K562 (cell line): ENCODE measurements around the gene IL6R. TPM values are rescaled to one million over a fixed set of nuclear protein-coding genes. Genes with fewer than 3 reads are reported as not detected.

Experiments
- ATAC-seq: fragments of 200-7000 bp; cut with Tn5 transposase; 3 replicates; pipeline ENCODE4 v1.9.1; 2020; ENCODE audit warnings: moderate library complexity
- BruUV-seq: library from RNA; stranded (reverse); fragments of 400-500 nt; replicated peaks from 2 replicates; lab custom pipeline; 2021; lab: Mats Ljungman, UMichigan
- CTCF ChIA-PET: fragments of 300-600 bp; formaldehyde crosslinking; extraction: SDS; loops from one replicate; lab custom pipeline; 2021; ENCODE audit warnings: low intra/inter-chr PET ratio; lab: Yijun Ruan, JAX
- POLR2A ChIA-PET: fragments of 300-600, 350-650 bp; sonication (Branson Sonifier 250); formaldehyde crosslinking; extraction: SDS; loops from one replicate; lab custom pipeline; 2021; ENCODE audit warnings: antibody characterized with exemption, inconsistent platforms; lab: Yijun Ruan, JAX
- DNase-seq, 4 experiments: peaks; one replicate each; pipeline versions ENCODE4 v3.0.0 to v3.0.0-alpha.2; 2011 to 2018; ENCODE audit warnings: low spot score in 3 of 4, mixed read lengths in 3 of 4; ENCODE audit errors: extremely low read depth in 1 of 4
- FAIRE-seq: peaks from 2 replicates; lab custom pipeline; 2011; peaks lifted over from hg19 to GRCh38; lab: Jason Lieb, UNC
- H2AFZ ChIP-seq: 2 replicates; pipeline ENCODE4 v1.6.0; 2011; ENCODE audit warnings: low read depth, low read length, control low read depth, inconsistent platforms
- H3K27ac ChIP-seq: fragments of 200-600 bp; 3 replicates; pipeline ENCODE4 v1.8.0; 2011; ENCODE audit warnings: low read depth, mild to moderate bottlenecking, control low read depth, inconsistent platforms, low read length, moderate library complexity, mixed read lengths; ENCODE audit errors: extremely low read depth
- H3K27me3 ChIP-seq, 2 experiments: fragments of 300-600 bp in 1 of 2; 2 replicates in 1 of 2; 3 replicates in 1 of 2; pipeline versions ENCODE4 v1.6.0 to v1.8.0; 2011; ENCODE audit warnings: inconsistent platforms in 2 of 2, low read length in 2 of 2, mild to moderate bottlenecking in 1 of 2, mixed read lengths in 1 of 2, moderate library complexity in 1 of 2; ENCODE audit not compliant: control insufficient read depth in 2 of 2, insufficient read depth in 2 of 2
- H3K36me3 ChIP-seq: fragments of 300-600 bp; 3 replicates; pipeline ENCODE4 v1.8.0; 2011; ENCODE audit warnings: mild to moderate bottlenecking, low read length, inconsistent platforms; ENCODE audit not compliant: control insufficient read depth, insufficient read depth
- H3K4me1 ChIP-seq, 2 experiments: fragments of 200-600 bp in 1 of 2; replicated peaks in 1 of 2; 2 replicates in 1 of 2; 3 replicates in 1 of 2; pipeline versions ENCODE4 v1.5.1 to v1.8.0; 2011; ENCODE audit warnings: inconsistent platforms in 2 of 2, low read length in 2 of 2, mild to moderate bottlenecking in 1 of 2, mixed read lengths in 1 of 2, moderate library complexity in 1 of 2; ENCODE audit not compliant: control insufficient read depth in 2 of 2, insufficient read depth in 2 of 2
- H3K4me2 ChIP-seq: 2 replicates; pipeline ENCODE4 v1.6.1; 2011; ENCODE audit warnings: low read length, control low read depth, inconsistent platforms, mixed read lengths; ENCODE audit not compliant: insufficient read depth
- H3K4me3 ChIP-seq: fragments of 200-600 bp; sonication (generic), shearing (Covaris generic); 2 replicates; pipeline ENCODE4 v1.5.1; 2016; ENCODE audit warnings: control low read depth, inconsistent platforms
- H3K79me2 ChIP-seq: fragments of 200-600 bp; 3 replicates; pipeline ENCODE4 v1.8.0; 2011; ENCODE audit warnings: low read length, inconsistent platforms; ENCODE audit not compliant: control insufficient read depth, insufficient read depth
- H3K9ac ChIP-seq, 2 experiments: 2 replicates each; pipeline versions ENCODE4 v1.6.0 to v1.6.1; 2011; ENCODE audit warnings: low read depth in 2 of 2, low read length in 2 of 2, control low read depth in 1 of 2, inconsistent platforms in 1 of 2, mild to moderate bottlenecking in 1 of 2, mixed read lengths in 1 of 2; ENCODE audit not compliant: insufficient read depth in 1 of 2
- H3K9me1 ChIP-seq: one replicate; pipeline ENCODE4 v1.6.0; 2011; ENCODE audit warnings: inconsistent platforms, mild to moderate bottlenecking, low read length, moderate library complexity; ENCODE audit not compliant: control insufficient read depth, insufficient read depth
- H3K9me3 ChIP-seq: replicated peaks from 2 replicates; pipeline ENCODE4 v1.5.1; 2011; ENCODE audit warnings: low read depth, low read length, inconsistent platforms; ENCODE audit not compliant: control insufficient read depth, insufficient read depth
- H4K20me1 ChIP-seq: replicated peaks from 2 replicates; pipeline ENCODE4 v1.6.1; 2011; ENCODE audit warnings: low read length, inconsistent platforms, mixed read lengths; ENCODE audit not compliant: control insufficient read depth, insufficient read depth
- CAMTA2 ChIP-seq: fragments of 250-450 bp; sonication (Bioruptor Pico); conservative IDR thresholded peaks from 2 replicates; pipeline ENCODE4 v1.5.1; 2022
- DDX20 ChIP-seq: fragments of 450-650 bp; IDR thresholded peaks from 2 replicates; pipeline ENCODE4 v1.6.1; 2016; ENCODE audit warnings: missing genetic modification characterization, low read depth, mild to moderate bottlenecking, missing compliant biosample characterization, moderate library complexity
- HNRNPLL ChIP-seq: fragments of 200-400 bp; formaldehyde crosslinking; IDR thresholded peaks from 2 replicates; pipeline ENCODE4 v1.6.1; 2017; ENCODE audit warnings: low read length, low read depth, mild to moderate bottlenecking; ENCODE audit not compliant: poor library complexity, severe bottlenecking
- MAFK ChIP-seq: IDR thresholded peaks from 2 replicates; pipeline ENCODE4 v1.6.1; 2011; ENCODE audit warnings: low read length, improper control_type of control experiment
- MEF2D ChIP-seq: conservative IDR thresholded peaks from 2 replicates; pipeline ENCODE4 v1.6.1; 2016; ENCODE audit warnings: low read depth, missing genetic modification characterization, missing compliant biosample characterization
- SNRNP70 ChIP-seq: fragments of 200-400 bp; formaldehyde crosslinking; optimal IDR thresholded peaks from 2 replicates; pipeline ENCODE3; 2017; ENCODE audit warnings: low read depth, low read length
- ZNF347 ChIP-seq: fragments of 450-650 bp; formaldehyde crosslinking; IDR thresholded peaks from 2 replicates; pipeline ENCODE4 v1.4.0; 2020; ENCODE audit warnings: low read depth, mild to moderate bottlenecking, moderate library complexity
- ZNF354B ChIP-seq: fragments of 250-450 bp; sonication (Bioruptor Pico); IDR thresholded peaks from 2 replicates; pipeline ENCODE4 v1.4.0; 2020
- WGBS: fragments of 100-300 bp; shearing (Covaris generic); methylation state at CpG from one replicate; pipeline ENCODE4 v1.1.6; 2016; ENCODE audit warnings: low coverage, mixed read lengths; ENCODE audit not compliant: insufficient coverage; ENCODE audit errors: missing lambda C conversion rate; 5-methylcytosine and 5-hydroxymethylcytosine counted together
- in situ Hi-C: fragments of 300-500 bp; cut with MboI; formaldehyde crosslinking; loops from 4 replicates; pipeline ENCODE4 v1.15.0; 2018; ENCODE audit warnings: inconsistent platforms, mixed read lengths
- intact Hi-C: fragments of 100-400 bp; cut with micrococcal nuclease; formaldehyde crosslinking; loops from 2 replicates; pipeline ENCODE4 v1.14.2; 2022
- polyA plus RNA-seq, 8 experiments: library from polyadenylated mRNA; depleted of rRNA in 4 of 8; stranded (reverse) in 5 of 8; unstranded in 3 of 8; fragments of >200 nt; fragmentation: Nextera tagmentation in 2 of 8; fragmentation: Illumina TruSeq in 1 of 8; extraction: Ambion mirVana in 2 of 8; extraction: Trizol in 1 of 8; gene quantifications; 2 replicates each; pipeline versions ENCODE4 v1.2.1 to v1.2.3, GENCODE V29; 2011 to 2014; ENCODE audit warnings: inconsistent platforms in 1 of 8, missing spikeins in 1 of 8
- total RNA-seq, 7 experiments: library from RNA; depleted of rRNA in 6 of 7; stranded (reverse); fragments of >200 nt in 6 of 7; fragmentation: Illumina TruSeq in 2 of 7; extraction: Trizol in 2 of 7; gene quantifications; 2 replicates each; pipeline versions ENCODE4 v1.2.1 to v1.2.3, GENCODE V29; 2011 to 2021; ENCODE audit warnings: low replicate concordance in 1 of 7
- TF ChIP-seq, protein P1 (sequence below): sonication (generic); formaldehyde crosslinking; IDR thresholded peaks from 2 replicates; pipeline ENCODE4 v1.8.0; 2022; ENCODE audit warnings: mild to moderate bottlenecking, missing genetic modification reagents
- TF ChIP-seq, protein P2 (sequence below): sonication (generic); formaldehyde crosslinking; IDR thresholded peaks from 2 replicates; pipeline ENCODE4 v1.8.0; 2022; ENCODE audit warnings: mild to moderate bottlenecking, low read depth, missing genetic modification reagents
- TF ChIP-seq, protein P3 (sequence below): sonication (generic); formaldehyde crosslinking; IDR thresholded peaks from 2 replicates; pipeline ENCODE4 v1.8.1; 2023; ENCODE audit warnings: mild to moderate bottlenecking, missing genetic modification reagents

IL6R gene
- total and polyA plus RNA-seq, 9 of the 15 experiments (the other 6 are each of a cell fraction or from before 2014, with no cell fraction given): 0.05 to 1.1 (median 0.11) TPM; not detected in 2

DNA sequence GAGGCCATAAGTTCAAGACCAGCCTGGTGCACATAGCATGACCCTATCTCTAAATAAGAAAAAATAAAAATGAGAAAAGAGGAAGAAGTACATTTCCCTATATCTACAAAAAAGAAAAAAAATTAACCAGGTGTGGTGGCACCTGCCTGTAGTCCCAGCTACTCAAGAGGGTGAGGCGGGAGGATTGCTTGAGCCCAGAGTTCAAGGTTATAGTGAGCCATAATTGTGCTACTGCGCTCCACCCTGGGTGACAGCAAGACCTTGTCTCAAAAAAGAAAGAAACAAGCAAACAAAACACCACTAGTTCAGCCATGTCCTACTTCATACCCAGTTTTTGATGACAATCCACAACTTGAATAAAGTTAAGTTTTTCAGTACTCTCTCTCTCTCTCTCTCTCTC, 66.2 kb downstream of the IL6R start:
- FAIRE-seq: no peak
- TF ChIP-seq ZNF354B (CRISPR knock-in tag) (no peak), DDX20 (no peak), MAFK (no peak), SNRNP70 (no peak), MEF2D (tag) (no peak), CAMTA2 (CRISPR knock-in tag) (no peak), ZNF347 (CRISPR knock-in tag) (no peak), HNRNPLL (no peak)
- TF ChIP-seq, protein P1, sequence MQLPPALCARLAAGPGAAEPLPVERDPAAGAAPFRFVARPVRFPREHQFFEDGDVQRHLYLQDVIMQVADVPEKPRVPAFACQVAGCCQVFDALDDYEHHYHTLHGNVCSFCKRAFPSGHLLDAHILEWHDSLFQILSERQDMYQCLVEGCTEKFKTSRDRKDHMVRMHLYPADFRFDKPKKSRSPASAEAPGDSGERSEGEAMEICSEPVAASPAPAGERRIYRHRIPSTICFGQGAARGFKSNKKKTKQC: no peak
- TF ChIP-seq, protein P2, sequence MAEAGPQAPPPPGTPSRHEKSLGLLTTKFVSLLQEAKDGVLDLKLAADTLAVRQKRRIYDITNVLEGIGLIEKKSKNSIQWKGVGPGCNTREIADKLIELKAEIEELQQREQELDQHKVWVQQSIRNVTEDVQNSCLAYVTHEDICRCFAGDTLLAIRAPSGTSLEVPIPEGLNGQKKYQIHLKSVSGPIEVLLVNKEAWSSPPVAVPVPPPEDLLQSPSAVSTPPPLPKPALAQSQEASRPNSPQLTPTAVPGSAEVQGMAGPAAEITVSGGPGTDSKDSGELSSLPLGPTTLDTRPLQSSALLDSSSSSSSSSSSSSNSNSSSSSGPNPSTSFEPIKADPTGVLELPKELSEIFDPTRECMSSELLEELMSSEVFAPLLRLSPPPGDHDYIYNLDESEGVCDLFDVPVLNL (CRISPR knock-in tag): no peak
- TF ChIP-seq, protein P3, sequence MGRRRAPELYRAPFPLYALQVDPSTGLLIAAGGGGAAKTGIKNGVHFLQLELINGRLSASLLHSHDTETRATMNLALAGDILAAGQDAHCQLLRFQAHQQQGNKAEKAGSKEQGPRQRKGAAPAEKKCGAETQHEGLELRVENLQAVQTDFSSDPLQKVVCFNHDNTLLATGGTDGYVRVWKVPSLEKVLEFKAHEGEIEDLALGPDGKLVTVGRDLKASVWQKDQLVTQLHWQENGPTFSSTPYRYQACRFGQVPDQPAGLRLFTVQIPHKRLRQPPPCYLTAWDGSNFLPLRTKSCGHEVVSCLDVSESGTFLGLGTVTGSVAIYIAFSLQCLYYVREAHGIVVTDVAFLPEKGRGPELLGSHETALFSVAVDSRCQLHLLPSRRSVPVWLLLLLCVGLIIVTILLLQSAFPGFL: no peak
- TF ChIP-seq, all 486 proteins: peak for 0

More for the DNA sequence above, 66.2 kb downstream of the IL6R start:
- H3K4me1 ChIP-seq: peaks cover 0 to 1% of the 10 kb centered on the region in 2 experiments; a peak in 3 of 5 replicates
- DNase-seq (no peak), ATAC-seq (no peak)
- BruUV-seq: no TSS peak
- no peaks in the 10 kb centered on the region for H3K9me3 ChIP-seq
- intact Hi-C loops (no loop called here), in situ Hi-C loops (no loop called here)
- H2AFZ ChIP-seq: no peak overlapping the region
- H3K9ac ChIP-seq: no peak overlapping the region
- H3K9me1 ChIP-seq: no peaks in the 10 kb centered on the region
- no peaks in the 10 kb centered on the region for H3K36me3 ChIP-seq
- H3K27ac ChIP-seq: no peak overlapping the region
- ChIA-PET CTCF (no interaction called here), POLR2A (interaction anchor here (0.7 kb wide), 1 partner anchor 23 kb away, joined by 3 read pairs; no protein-coding TSS in a partner anchor)
- peaks cover 8 to 22% of the 10 kb centered on the region in 2 experiments; a peak in 4 of 5 replicates for H3K27me3 ChIP-seq
- no peaks in the 10 kb centered on the region for H3K79me2 ChIP-seq
- H3K4me2 ChIP-seq: no peak overlapping the region
- H4K20me1 ChIP-seq: no peaks in the 10 kb centered on the region
- 16% methylated on average over 2 of the region's 2 CpGs for WGBS
- no peak overlapping the region for H3K4me3 ChIP-seq
